GM23248 (cell line): Measurements from ENCODE around the gene CHST11. TPM values are rescaled to one million over a fixed set of nuclear protein-coding genes. Genes with fewer than 3 reads are reported as not detected.

Source experiments
- DNase-seq: peaks from one replicate; pipeline ENCODE4 v3.0.0-alpha.2; 2015
- H2AFZ ChIP-seq: fragments of 200-600 bp; sonication (generic); 2 replicates; pipeline ENCODE4 v1.6.1; 2016; ENCODE audit warnings: antibody characterized with exemption
- H3F3A ChIP-seq: fragments of 200-600 bp; sonication (generic); 2 replicates; pipeline ENCODE4 v1.6.1; 2016; ENCODE audit warnings: mild to moderate bottlenecking, antibody characterized with exemption, mixed run types; ENCODE audit not compliant: insufficient read depth
- H3K27ac ChIP-seq: fragments of 200-600 bp; sonication (generic); 2 replicates; pipeline ENCODE4 v1.5.1; 2016; ENCODE audit warnings: mild to moderate bottlenecking
- H3K27me3 ChIP-seq: fragments of 200-600 bp; sonication (generic); replicated peaks from 2 replicates; pipeline ENCODE4 v1.6.1; 2016; ENCODE audit warnings: mild to moderate bottlenecking; ENCODE audit not compliant: insufficient read depth
- H3K36me3 ChIP-seq: fragments of 200-600 bp; sonication (generic); 2 replicates; pipeline ENCODE4 v1.6.1; 2016; ENCODE audit warnings: low read depth, mild to moderate bottlenecking
- H3K4me1 ChIP-seq: fragments of 200-600 bp; sonication (generic); 2 replicates; pipeline ENCODE4 v1.6.1; 2016; ENCODE audit warnings: mild to moderate bottlenecking; ENCODE audit not compliant: insufficient read depth
- H3K4me2 ChIP-seq: fragments of 200-600 bp; sonication (generic); one replicate; pipeline ENCODE4 v1.6.1; 2016; ENCODE audit warnings: mild to moderate bottlenecking; ENCODE audit not compliant: unreplicated experiment
- H3K4me3 ChIP-seq: fragments of 200-600 bp; sonication (generic); 2 replicates; pipeline ENCODE4 v1.5.1; 2016; ENCODE audit warnings: mild to moderate bottlenecking
- H3K79me2 ChIP-seq: fragments of 200-600 bp; sonication (generic); 2 replicates; pipeline ENCODE4 v1.6.1; 2016; ENCODE audit warnings: mild to moderate bottlenecking; ENCODE audit not compliant: insufficient read depth
- H3K9ac ChIP-seq: fragments of 200-600 bp; sonication (generic); 2 replicates; pipeline ENCODE4 v1.6.1; 2016; ENCODE audit warnings: mild to moderate bottlenecking
- H3K9me2 ChIP-seq: fragments of 200-600 bp; sonication (generic); 2 replicates; pipeline ENCODE4 v1.6.1; 2016; ENCODE audit warnings: mixed run types, mild to moderate bottlenecking, moderate library complexity; ENCODE audit not compliant: insufficient read depth
- H3K9me3 ChIP-seq: fragments of 200-600 bp; sonication (generic); one replicate; pipeline ENCODE4 v1.6.1; 2017; ENCODE audit warnings: low read depth
- H4K20me1 ChIP-seq: fragments of 200-600 bp; sonication (generic); 2 replicates; pipeline ENCODE4 v1.6.0; 2016; ENCODE audit not compliant: insufficient read depth
- EZH2 ChIP-seq: fragments of 200-600 bp; sonication (generic); IDR thresholded peaks from 2 replicates; pipeline ENCODE4 v1.6.1; 2018; ENCODE audit warnings: antibody characterized with exemption, mild to moderate bottlenecking; ENCODE audit not compliant: insufficient read depth, poor library complexity, severe bottlenecking
- EZH2phosphoT487 ChIP-seq: fragments of 200-600 bp; sonication (generic); IDR thresholded peaks from 2 replicates; pipeline ENCODE4 v1.6.1; 2018; ENCODE audit warnings: antibody characterized with exemption, moderate library complexity, mild to moderate bottlenecking, low read depth; ENCODE audit not compliant: insufficient read depth
- WGBS, 2 experiments: methylation state at CpG; one replicate each; pipeline ENCODE4 v1.1.6; 2015 to 2017; ENCODE audit warnings: low lambda C conversion rate in 2 of 2, low coverage in 1 of 2; ENCODE audit errors: missing lambda C conversion rate in 2 of 2; 5-methylcytosine and 5-hydroxymethylcytosine counted together
- in situ Hi-C: fragments of 300-500 bp; cut with MboI; formaldehyde crosslinking; loops from 2 replicates; pipeline ENCODE4 v1.15.0; 2020
- polyA plus RNA-seq: library from polyadenylated mRNA; unstranded; fragments of >200 nt; fragmentation: Nextera tagmentation; extraction: Ambion mirVana; gene quantifications from 2 replicates; pipeline ENCODE4 v1.2.1, GENCODE V29; 2016
- total RNA-seq: library from RNA; depleted of rRNA; stranded (reverse); fragments of >200 nt; shearing (Covaris generic); gene quantifications from 2 replicates; pipeline ENCODE4 v1.2.3, GENCODE V29; 2014

CHST11 gene
- total and polyA plus RNA-seq, 2 experiments from 2014 or later, result 3.7 to 5.4 TPM

GRCh38 chr12:104649217-104649824 is 192.6 kb downstream of the CHST11 start:
- Histone ChIP-seq H4K20me1 (no peaks in the 10 kb centered on the region), H3F3A (no peaks in the 10 kb centered on the region), H3K4me1 (no peaks in the 10 kb centered on the region), H3K27me3 (no peaks in the 10 kb centered on the region), H3K4me2 (no peak overlapping the region), H3K4me3 (no peak overlapping the region), H3K9ac (no peak overlapping the region), H3K36me3 (no peaks in the 10 kb centered on the region), H3K9me3 (no peaks in the 10 kb centered on the region), H3K79me2 (no peaks in the 10 kb centered on the region), H3K9me2 (no peaks in the 10 kb centered on the region), H2AFZ (no peak overlapping the region), H3K27ac (no peak overlapping the region)
- DNase-seq, result no peak
- TF ChIP-seq EZH2phosphoT487 (no peak), EZH2 (no peak)
- in situ Hi-C loops, result no loop called here
- WGBS, 2 experiments, result 94 to 95% methylated on average over 2 of the region's 2 CpGs

DNA sequence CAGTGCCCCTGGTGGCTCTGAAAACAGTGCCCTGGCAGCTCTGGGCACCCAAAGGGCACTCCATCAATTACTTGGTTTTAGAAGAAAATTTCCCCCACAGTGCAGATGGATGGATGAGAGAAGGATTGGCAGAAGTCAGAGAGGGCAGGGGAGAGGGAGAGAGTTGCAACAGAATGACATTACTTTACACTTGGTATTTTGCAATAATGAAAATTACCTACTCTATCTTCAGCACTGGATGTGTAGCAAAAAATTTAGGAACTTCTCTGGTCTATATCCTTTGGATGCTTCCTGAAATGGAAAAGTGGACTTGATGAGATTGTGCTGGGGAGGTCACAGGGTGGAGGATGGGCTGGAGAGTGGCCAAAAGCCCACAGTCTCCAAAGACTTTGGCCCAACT is 193.2 kb downstream of the CHST11 start:
- no peak overlapping the region for H3K9ac ChIP-seq
- no peak overlapping the region for H3K4me3 ChIP-seq
- H3K36me3 ChIP-seq, result no peaks in the 10 kb centered on the region
- no peak overlapping the region for H3K27ac ChIP-seq
- no peak overlapping the region for H3K4me2 ChIP-seq
- H3K4me1 ChIP-seq, result no peaks in the 10 kb centered on the region
- TF ChIP-seq EZH2 (no peak), EZH2phosphoT487 (no peak)
- no peak overlapping the region for H2AFZ ChIP-seq
- no peaks in the 10 kb centered on the region for H3K9me2 ChIP-seq
- H3K9me3 ChIP-seq, result no peaks in the 10 kb centered on the region
- H3K79me2 ChIP-seq, result no peaks in the 10 kb centered on the region
- no peaks in the 10 kb centered on the region for H3F3A ChIP-seq
- no peaks in the 10 kb centered on the region for H4K20me1 ChIP-seq
- DNase-seq, result no peak
- no peaks in the 10 kb centered on the region for H3K27me3 ChIP-seq
- in situ Hi-C loops, result no loop called here

DNA sequence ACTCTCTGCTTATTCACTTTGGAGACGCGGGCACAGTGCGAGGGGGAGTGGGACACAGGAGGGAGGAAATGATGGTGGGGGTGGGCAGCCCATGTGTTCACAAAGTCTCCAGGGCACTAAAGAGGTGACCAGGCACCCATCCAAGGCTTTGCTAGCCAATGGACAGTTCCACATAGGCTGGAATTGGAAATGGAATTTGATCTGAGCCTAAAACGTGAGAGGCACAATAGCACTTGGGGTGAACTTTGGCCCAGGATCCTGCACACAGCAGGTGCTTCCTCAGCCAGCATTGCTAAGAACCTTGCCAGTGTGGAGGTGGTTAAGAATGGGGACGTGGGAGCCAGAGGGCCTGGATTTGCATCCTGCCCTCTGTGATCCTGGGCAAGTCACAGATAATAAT is 193.8 kb downstream of the CHST11 start:
- H3K79me2 ChIP-seq, result no peaks in the 10 kb centered on the region

GRCh38 chr12:104651811-104652210 is 195.1 kb downstream of the CHST11 start:
- H3K4me1 ChIP-seq, result no peaks in the 10 kb centered on the region
- WGBS, 2 experiments, result 85 to 89% methylated on average over 7 of the region's 7 CpGs
- TF ChIP-seq EZH2 (no peak), EZH2phosphoT487 (no peak)
- H3K9ac ChIP-seq, result no peak overlapping the region
- H4K20me1 ChIP-seq, result no peaks in the 10 kb centered on the region
- no peak overlapping the region for H3K27ac ChIP-seq
- no peak overlapping the region for H2AFZ ChIP-seq
- no peaks in the 10 kb centered on the region for H3K79me2 ChIP-seq
- no peak overlapping the region for H3K4me2 ChIP-seq
- H3K9me2 ChIP-seq, result no peaks in the 10 kb centered on the region
- H3K9me3 ChIP-seq, result no peaks in the 10 kb centered on the region
- no peak for DNase-seq
- in situ Hi-C loops, result no loop called here
- H3K4me3 ChIP-seq, result no peak overlapping the region
- H3K27me3 ChIP-seq, result no peaks in the 10 kb centered on the region
- H3F3A ChIP-seq, result no peaks in the 10 kb centered on the region
- no peaks in the 10 kb centered on the region for H3K36me3 ChIP-seq

More for the DNA sequence above, 193.8 kb downstream of the CHST11 start:
- Histone ChIP-seq H3K4me1 (no peaks in the 10 kb centered on the region), H3K4me3 (no peak overlapping the region), H2AFZ (no peak overlapping the region), H3F3A (no peaks in the 10 kb centered on the region), H3K9ac (no peak overlapping the region), H3K27ac (no peak overlapping the region), H3K4me2 (no peak overlapping the region), H3K36me3 (no peaks in the 10 kb centered on the region), H4K20me1 (no peaks in the 10 kb centered on the region), H3K9me3 (no peaks in the 10 kb centered on the region), H3K9me2 (no peaks in the 10 kb centered on the region), H3K27me3 (no peaks in the 10 kb centered on the region)
- no peak for DNase-seq
- TF ChIP-seq EZH2phosphoT487 (no peak), EZH2 (no peak)
- in situ Hi-C loops, result no loop called here
- WGBS, 2 experiments, result 91 to 93% methylated on average over 5 of the region's 5 CpGs

DNA sequence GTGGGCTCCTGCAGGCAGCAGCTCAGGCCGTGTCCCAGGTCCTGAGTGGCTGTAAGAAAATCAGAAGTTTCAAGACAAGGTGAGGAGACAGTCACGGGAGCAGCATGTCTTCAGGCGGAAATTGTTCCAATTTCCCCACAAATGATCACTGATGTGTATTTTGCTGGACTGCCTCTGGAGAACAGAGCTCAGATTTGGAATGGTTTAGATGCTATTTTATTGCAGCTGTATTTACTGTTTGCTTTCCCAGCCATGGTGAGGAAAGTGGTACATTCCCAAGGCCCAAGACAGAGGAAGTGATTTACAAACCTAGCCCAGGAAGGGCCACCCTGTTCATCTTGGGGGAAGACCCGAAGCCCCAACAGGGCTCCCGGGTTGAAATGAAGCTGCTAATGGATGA is 195.6 kb downstream of the CHST11 start:
- DNase-seq, result no peak
- no peaks in the 10 kb centered on the region for H3K36me3 ChIP-seq
- H3F3A ChIP-seq, result peaks cover 3% of the 10 kb centered on the region
- H3K79me2 ChIP-seq, result no peaks in the 10 kb centered on the region
- H3K9me2 ChIP-seq, result no peaks in the 10 kb centered on the region
- in situ Hi-C loops, result no loop called here
- H2AFZ ChIP-seq, result no peak overlapping the region
- no peak overlapping the region for H3K4me3 ChIP-seq
- no peak overlapping the region for H3K4me2 ChIP-seq
- no peak for TF ChIP-seq EZH2
- WGBS, 2 experiments, result 79 to 87% methylated on average over 5 of the region's 5 CpGs
- H3K9me3 ChIP-seq, result no peaks in the 10 kb centered on the region
- H3K9ac ChIP-seq, result no peak overlapping the region
- H4K20me1 ChIP-seq, result no peaks in the 10 kb centered on the region
- no peak overlapping the region for H3K27ac ChIP-seq
- H3K27me3 ChIP-seq, result no peaks in the 10 kb centered on the region
- H3K4me1 ChIP-seq, result no peaks in the 10 kb centered on the region
